OCI-LY3 (cell line): ENCODE results near the gene ACAA1.

Experiments
- H2AFZ ChIP-seq: fragments of 200-600, 300-600 bp; shearing (Covaris generic); 2 replicates; pipeline ENCODE4 v1.6.0; 2014; ENCODE audit warnings: antibody characterized with exemption, low read depth, low read length
- H3K27ac ChIP-seq: fragments of 200-600, 300-600 bp; sonication (generic); 2 replicates; pipeline ENCODE4 v1.5.1; 2014; ENCODE audit warnings: mild to moderate bottlenecking, low read length, moderate library complexity, mixed read lengths
- H3K27me3 ChIP-seq: fragments of 200-600, 300-600 bp; sonication (generic); 2 replicates; pipeline ENCODE4 v1.6.1; 2014; ENCODE audit warnings: low read depth, low read length, mixed read lengths
- H3K36me3 ChIP-seq: fragments of 200-600, 300-600 bp; sonication (generic); replicated peaks from 2 replicates; pipeline ENCODE3; 2014; ENCODE audit warnings: low read depth, low read length, mixed read lengths
- H3K4me1 ChIP-seq: fragments of 300-600, 200-600 bp; sonication (generic); 2 replicates; pipeline ENCODE4 v1.6.1; 2014; ENCODE audit warnings: low read length, mixed read lengths
- H3K4me2 ChIP-seq: fragments of 200-600, 300-600 bp; sonication (generic); 2 replicates; pipeline ENCODE4 v1.6.1; 2014; ENCODE audit warnings: low read length, mixed read lengths
- H3K4me3 ChIP-seq: fragments of 300-600, 200-600 bp; sonication (generic); 2 replicates; pipeline ENCODE4 v1.5.1; 2014; ENCODE audit warnings: antibody characterized with exemption, mild to moderate bottlenecking, low read length, moderate library complexity
- H3K79me2 ChIP-seq: fragments of 300-600, 200-600 bp; shearing (Covaris generic); 2 replicates; pipeline ENCODE4 v1.6.1; 2014; ENCODE audit warnings: mild to moderate bottlenecking, low read length, mixed read lengths
- H3K9ac ChIP-seq: fragments of 300-600, 200-600 bp; shearing (Covaris generic); 2 replicates; pipeline ENCODE4 v1.6.0; 2014; ENCODE audit warnings: mild to moderate bottlenecking, low read length, moderate library complexity
- H3K9me3 ChIP-seq: fragments of 200-600, 300-600 bp; shearing (Covaris generic); 2 replicates; pipeline ENCODE4 v1.6.1; 2014; ENCODE audit warnings: low read length, mixed read lengths; ENCODE audit not compliant: insufficient read depth
- H4K20me1 ChIP-seq: fragments of 200-600, 300-600 bp; sonication (generic); 2 replicates; pipeline ENCODE4 v1.6.1; 2016; ENCODE audit warnings: low read length, mixed read lengths; ENCODE audit not compliant: insufficient read depth
- CTCF ChIP-seq: fragments of 200-600, 300-600 bp; sonication (generic); IDR thresholded peaks from 2 replicates; pipeline ENCODE4 v1.5.1; 2014; ENCODE audit warnings: antibody characterized with exemption, low read length, low read depth
- EZH2phosphoT487 ChIP-seq: fragments of 200-600 bp; shearing (Covaris generic); IDR thresholded peaks from 2 replicates; pipeline ENCODE4 v1.6.1; 2018; ENCODE audit warnings: antibody characterized with exemption, mixed run types, low read depth

The ACAA1 gene

GRCh38 chr3:38086496-38086895 lies 50.4 kb downstream of the ACAA1 start:
- Histone ChIP-seq H3K4me2 (no peak overlapping the region), H3K27me3 (peaks cover 2% of the 10 kb centered on the region; the same call in 1 of the 2 replicates), H2AFZ (no peak overlapping the region), H3K79me2 (no peaks in the 10 kb centered on the region), H3K9ac (no peak overlapping the region), H3K27ac (no peak overlapping the region), H3K9me3 (peaks cover 3% of the 10 kb centered on the region; the same call in 1 of the 2 replicates), H3K36me3 (no peaks in the 10 kb centered on the region), H3K4me1 (no peaks in the 10 kb centered on the region), H4K20me1 (no peaks in the 10 kb centered on the region), H3K4me3 (no peak overlapping the region)
- no peak for TF ChIP-seq CTCF
- no peak for TF ChIP-seq EZH2phosphoT487

GRCh38 chr3:38085943-38086324 lies 51.0 kb downstream of the ACAA1 start:
- H3K27me3 ChIP-seq: no peaks in the 10 kb centered on the region
- no peak overlapping the region for H3K4me3 ChIP-seq
- no peak overlapping the region for H2AFZ ChIP-seq
- no peak overlapping the region for H3K27ac ChIP-seq
- H3K79me2 ChIP-seq: no peaks in the 10 kb centered on the region
- TF ChIP-seq CTCF (no peak), EZH2phosphoT487 (no peak)
- no peaks in the 10 kb centered on the region for H4K20me1 ChIP-seq
- peaks cover 3% of the 10 kb centered on the region; the same call in 1 of the 2 replicates for H3K9me3 ChIP-seq
- H3K9ac ChIP-seq: no peak overlapping the region
- no peaks in the 10 kb centered on the region for H3K36me3 ChIP-seq
- H3K4me2 ChIP-seq: no peak overlapping the region
- H3K4me1 ChIP-seq: no peaks in the 10 kb centered on the region

- no peak overlapping the region for H2AFZ ChIP-seq
- no peaks in the 10 kb centered on the region for H4K20me1 ChIP-seq
- H3K4me2 ChIP-seq: no peak overlapping the region
- H3K27ac ChIP-seq: no peak overlapping the region
- H3K79me2 ChIP-seq: no peaks in the 10 kb centered on the region
- TF ChIP-seq CTCF (no peak), EZH2phosphoT487 (no peak)
- no peaks in the 10 kb centered on the region for H3K4me1 ChIP-seq
- peaks cover 3% of the 10 kb centered on the region; the same call in 1 of the 2 replicates for H3K9me3 ChIP-seq
- no peaks in the 10 kb centered on the region for H3K27me3 ChIP-seq
- no peak overlapping the region for H3K9ac ChIP-seq
- H3K36me3 ChIP-seq: no peaks in the 10 kb centered on the region
- no peak overlapping the region for H3K4me3 ChIP-seq
Observed at GRCh38 chr3:38085311-38085942, 51.5 kb downstream of the ACAA1 start.

GRCh38 chr3:38084334-38085310 lies 52.3 kb downstream of the ACAA1 start:
- H3K4me3 ChIP-seq: no peak overlapping the region
- H3K4me2 ChIP-seq: no peak overlapping the region
- no peaks in the 10 kb centered on the region for H3K4me1 ChIP-seq
- no peak overlapping the region for H2AFZ ChIP-seq
- peaks cover 3% of the 10 kb centered on the region; the same call in 1 of the 2 replicates for H3K9me3 ChIP-seq
- no peaks in the 10 kb centered on the region for H3K36me3 ChIP-seq
- no peak for TF ChIP-seq CTCF
- TF ChIP-seq EZH2phosphoT487: no peak
- H4K20me1 ChIP-seq: no peaks in the 10 kb centered on the region
- H3K27me3 ChIP-seq: no peaks in the 10 kb centered on the region
- no peak overlapping the region for H3K27ac ChIP-seq
- no peak overlapping the region for H3K9ac ChIP-seq
- H3K79me2 ChIP-seq: no peaks in the 10 kb centered on the region
